Omental fat pad (tissue), 4 donors: ENCODE measurements around the gene CRACR2B. TPM values are rescaled to one million over a fixed set of nuclear protein-coding genes. Genes with fewer than 3 reads are reported as not detected.

ENCODE experiments used
- ATAC-seq: fragments of 150-250 bp; one replicate; pipeline ENCODE4 v1.9.1; 2016; ENCODE audit warnings: mild to moderate bottlenecking, moderate library complexity; ENCODE audit not compliant: low FRiP score
- DNase-seq: peaks from one replicate; pipeline ENCODE4 v3.0.0-alpha.2; 2019; ENCODE audit warnings: low spot score
- CTCF ChIP-seq, 3 donors: fragments of 450-650 bp; IDR thresholded peaks; one replicate each; pipeline ENCODE4 v1.5.1; 2016 to 2017; ENCODE audit warnings: antibody characterized with exemption in 3 of 3, mild to moderate bottlenecking in 3 of 3, moderate library complexity in 2 of 3
- total RNA-seq, 4 donors: library from RNA; depleted of rRNA; stranded (reverse); fragments of >200 nt; gene quantifications; one replicate each; pipeline ENCODE4 v1.1.0, GENCODE V29; 2016

Gene CRACR2B
- total RNA-seq, 4 donors from 2014 or later = 6.3 to 39.7 (median 6.9) TPM

GRCh38 chr11:787084-787675 is 40.5 kb upstream of the CRACR2B start:
- no peak for ATAC-seq
- DNase-seq = no peak
- no peak for TF ChIP-seq CTCF (IDR thresholded peaks at IDR 0.05)

- no peak for TF ChIP-seq CTCF (IDR thresholded peaks at IDR 0.05)
- no peak for ATAC-seq
- no peak for DNase-seq
Observed at GRCh38 chr11:788009-788640, 39.6 kb upstream of the CRACR2B start.

- DNase-seq (no peak), ATAC-seq (no peak)
- TF ChIP-seq CTCF (IDR thresholded peaks at IDR 0.05) = no peak
Observed at GRCh38 chr11:788953-789940, 38.5 kb upstream of the CRACR2B start.

GRCh38 chr11:789943-790342 is 37.8 kb upstream of the CRACR2B start, which contains the start of gene CEND1:
CEND1 (minus strand) TSS chr11:790090; CDS start chr11:788576, 1,514 bp downstream.
- ATAC-seq (no peak), DNase-seq (no peak)
- TF ChIP-seq CTCF (IDR thresholded peaks at IDR 0.05) = no peak

GRCh38 chr11:790721-791564 is 36.8 kb upstream of the CRACR2B start:
- ATAC-seq (no peak), DNase-seq (no peak)
- no peak for TF ChIP-seq CTCF (IDR thresholded peaks at IDR 0.05)
